Dendritic cell treated with granulocyte-macrophage colony-stimulating factor and Interleukin-4, amounts not matched to agents 40 ng/mL and 50 ng/mL, for 4 days (primary cell): Measurements from ENCODE around the gene ZNF367.
A peak's percentile ranks its signal among the peaks of the same experiment; 100 is the strongest.
"Not testable (repeated sequence)": the region's sequence is repeated elsewhere in the genome, so short reads cannot be mapped to it uniquely, and the experiment has no call there.

Experiments used
- H3K27ac Mint-ChIP-seq: one replicate; pipeline ENCODE4 v1.8.0; 2022; ENCODE audit warnings: mild to moderate bottlenecking, mixed read lengths
- H3K27me3 Mint-ChIP-seq: one replicate; pipeline ENCODE4 v1.8.0; 2022; ENCODE audit warnings: mild to moderate bottlenecking, mixed read lengths
- H3K36me3 Mint-ChIP-seq: one replicate; pipeline ENCODE4 v1.8.0; 2022; ENCODE audit warnings: low read depth, mixed read lengths
- H3K4me1 Mint-ChIP-seq: one replicate; pipeline ENCODE4 v1.8.0; 2022; ENCODE audit warnings: low read depth, mixed read lengths
- H3K4me3 Mint-ChIP-seq: one replicate; pipeline ENCODE4 v1.8.0; 2022; ENCODE audit warnings: mild to moderate bottlenecking, moderate library complexity, mixed read lengths
- H3K9me3 Mint-ChIP-seq: one replicate; pipeline ENCODE4 v1.8.0; 2022; ENCODE audit warnings: mixed read lengths
- intact Hi-C: fragments of 100-400 bp; cut with micrococcal nuclease; formaldehyde crosslinking; loops from one replicate; pipeline ENCODE4 v1.15.0; 2022

ZNF367 gene

DNA sequence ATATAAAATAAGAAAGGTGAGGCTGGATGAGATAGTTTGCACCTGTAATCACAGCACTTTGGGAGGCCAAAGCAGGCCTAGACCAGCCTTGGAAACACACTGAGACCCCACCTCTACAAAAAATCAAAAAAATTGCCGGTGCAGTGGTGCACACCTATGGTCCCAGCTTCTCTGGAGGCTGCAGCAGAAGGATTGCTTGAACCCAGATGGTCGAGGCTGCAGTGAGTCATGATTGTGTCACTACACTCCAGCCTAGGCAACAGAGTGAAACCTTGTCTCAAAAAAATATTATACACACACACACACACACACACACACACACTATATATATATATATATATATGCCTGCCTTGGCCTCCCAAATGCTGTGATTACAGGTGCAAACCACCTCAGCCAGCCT lies 36.0 kb downstream of the ZNF367 start:
- no peaks in the 10 kb centered on the region for H3K9me3 Mint-ChIP-seq
- no peaks in the 10 kb centered on the region for H3K27me3 Mint-ChIP-seq
- intact Hi-C loops = no loop called here
- H3K36me3 Mint-ChIP-seq = peaks cover 29% of the 10 kb centered on the region
- H3K4me3 Mint-ChIP-seq = peak overlapping the region; percentile 13
- H3K27ac Mint-ChIP-seq = no peak overlapping the region
- peaks cover 22% of the 10 kb centered on the region for H3K4me1 Mint-ChIP-seq

- Mint-ChIP-seq H3K4me3 (peak overlapping the region; percentile 33), H3K27me3 (no peaks in the 10 kb centered on the region), H3K36me3 (peaks cover 33% of the 10 kb centered on the region), H3K4me1 (peaks cover 27% of the 10 kb centered on the region), H3K27ac (no peak overlapping the region), H3K9me3 (no peaks in the 10 kb centered on the region)
- intact Hi-C loops = no loop called here
These were observed 36.5 kb downstream of the ZNF367 start for GRCh38 chr9:96381696-96382095.

DNA sequence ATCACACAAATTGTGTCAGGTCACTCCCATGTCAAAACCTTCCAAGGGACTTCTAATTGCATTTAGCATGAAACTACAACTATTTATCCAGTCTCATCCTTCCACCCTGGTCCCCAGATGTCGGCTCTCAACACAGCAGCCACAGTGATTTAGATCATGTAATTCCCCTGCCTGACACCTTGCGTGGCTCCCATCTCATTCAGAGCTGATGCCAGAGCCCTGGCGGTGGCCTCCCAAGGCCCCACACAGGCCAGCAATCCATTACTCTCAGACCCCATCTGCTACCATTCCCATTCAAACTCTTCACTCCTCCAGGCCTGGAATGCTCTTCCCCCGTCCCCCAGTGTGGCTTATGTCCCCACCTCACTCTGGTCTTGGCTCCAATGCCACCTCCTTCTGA lies 37.0 kb downstream of the ZNF367 start:
- Mint-ChIP-seq H3K4me1 (peaks cover 27% of the 10 kb centered on the region), H3K4me3 (no peak overlapping the region), H3K36me3 (peaks cover 35% of the 10 kb centered on the region), H3K27me3 (no peaks in the 10 kb centered on the region), H3K27ac (no peak overlapping the region), H3K9me3 (no peaks in the 10 kb centered on the region)
- intact Hi-C loops = no loop called here

- no peak overlapping the region for H3K27ac Mint-ChIP-seq
- no peaks in the 10 kb centered on the region for H3K9me3 Mint-ChIP-seq
- no peak overlapping the region for H3K4me3 Mint-ChIP-seq
- H3K27me3 Mint-ChIP-seq = no peaks in the 10 kb centered on the region
- peaks cover 27% of the 10 kb centered on the region for H3K4me1 Mint-ChIP-seq
- intact Hi-C loops = no loop called here
- H3K36me3 Mint-ChIP-seq = peaks cover 35% of the 10 kb centered on the region
These were observed 38.7 kb downstream of the ZNF367 start for GRCh38 chr9:96379461-96379860.

- Mint-ChIP-seq H3K9me3 (no peaks in the 10 kb centered on the region), H3K27ac (no peak overlapping the region)
These were observed 40.0 kb downstream of the ZNF367 start for GRCh38 chr9:96378187-96378586.

DNA sequence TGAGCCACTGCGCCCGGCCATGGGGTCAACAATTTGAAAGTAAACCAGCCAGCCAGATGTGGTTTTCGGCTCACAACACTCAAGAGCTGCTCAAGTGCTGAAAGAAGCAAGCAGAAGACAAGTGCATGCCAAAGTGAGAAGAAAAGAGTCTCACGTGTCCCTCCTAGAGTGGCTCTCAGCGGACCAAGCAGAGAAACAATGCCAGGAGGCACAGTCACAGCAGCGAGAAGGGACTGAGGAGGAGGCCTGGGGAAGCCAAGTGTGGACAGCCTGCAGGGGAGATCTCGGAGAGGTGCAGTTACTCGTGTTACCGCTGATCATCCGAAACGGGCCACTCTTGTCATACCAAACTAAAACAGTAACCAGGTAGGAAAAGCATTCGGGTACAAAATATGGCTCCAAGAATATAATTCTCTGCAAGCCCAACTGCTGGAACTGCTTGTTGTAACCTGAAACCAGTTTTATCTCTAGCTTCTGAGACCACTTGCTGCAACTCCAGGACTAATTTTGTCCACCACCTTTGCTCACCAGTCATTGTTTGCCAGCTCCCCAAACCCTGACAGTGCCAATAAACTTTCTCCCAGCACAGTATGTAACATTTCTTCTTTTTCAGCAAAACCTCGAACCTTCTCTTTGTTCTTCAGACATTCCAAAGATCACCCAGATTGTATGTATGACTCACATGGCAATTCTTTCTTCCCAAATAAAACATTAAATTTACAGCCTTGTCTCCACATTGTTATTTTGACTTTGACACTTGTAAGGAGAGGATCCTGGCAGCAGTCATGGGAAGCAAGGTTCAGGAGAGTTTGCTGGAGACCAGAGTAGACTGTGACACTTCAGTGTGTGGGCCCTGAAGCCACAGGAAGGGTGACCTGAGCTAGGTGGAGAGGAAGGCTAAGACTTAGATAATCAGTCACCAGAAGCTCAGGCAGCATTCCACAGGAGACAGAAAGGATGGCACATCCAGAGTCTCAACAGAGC lies 41.0 kb downstream of the ZNF367 start:
- H3K27me3 Mint-ChIP-seq = no peaks in the 10 kb centered on the region
- peaks cover 27% of the 10 kb centered on the region for H3K4me1 Mint-ChIP-seq
- intact Hi-C loops = no loop called here
- H3K36me3 Mint-ChIP-seq = peaks cover 36% of the 10 kb centered on the region
- H3K27ac Mint-ChIP-seq = peak overlapping the region; percentile 20
- no peak overlapping the region for H3K4me3 Mint-ChIP-seq
- H3K9me3 Mint-ChIP-seq = no peaks in the 10 kb centered on the region

More at GRCh38 chr9:96378187-96378586, 40.0 kb downstream of the ZNF367 start:
- Mint-ChIP-seq H3K36me3 (peaks cover 35% of the 10 kb centered on the region), H3K4me3 (no peak overlapping the region), H3K27me3 (no peaks in the 10 kb centered on the region), H3K4me1 (peaks cover 27% of the 10 kb centered on the region)
- intact Hi-C loops = no loop called here

DNA sequence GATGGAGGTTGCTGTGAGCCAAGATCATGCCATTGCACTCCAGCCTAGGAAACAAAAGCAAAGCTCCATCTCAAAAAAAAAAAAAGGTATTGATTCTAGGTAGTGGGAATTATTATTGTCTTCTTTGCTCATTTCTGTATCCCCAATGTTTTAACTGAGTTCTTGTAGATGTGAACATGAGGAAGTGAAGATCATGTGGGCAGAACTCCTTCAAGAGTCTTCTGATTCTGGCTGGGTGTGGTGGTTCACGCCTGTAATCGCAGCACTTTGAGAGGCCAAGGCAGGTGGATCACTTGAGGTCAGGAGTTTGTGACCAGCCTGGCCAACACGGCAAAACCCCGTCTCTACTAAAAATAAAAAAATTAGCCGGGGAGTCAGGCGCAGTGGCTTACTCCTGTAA lies 42.7 kb downstream of the ZNF367 start:
- Mint-ChIP-seq H3K36me3 (peaks cover 25% of the 10 kb centered on the region), H3K4me1 (peaks cover 11% of the 10 kb centered on the region), H3K27ac (peak overlapping the region; percentile 65)
- H3K27me3 Mint-ChIP-seq, H3K4me3 Mint-ChIP-seq, H3K9me3 Mint-ChIP-seq, intact Hi-C loops: not testable (repeated sequence)

- Mint-ChIP-seq H3K27ac (no peak overlapping the region), H3K4me1 (no peaks in the 10 kb centered on the region), H3K36me3 (peaks cover 50% of the 10 kb centered on the region), H3K4me3 (no peak overlapping the region), H3K9me3 (no peaks in the 10 kb centered on the region), H3K27me3 (no peaks in the 10 kb centered on the region)
- intact Hi-C loops = no loop called here
These were observed 50.2 kb downstream of the ZNF367 start for GRCh38 chr9:96367943-96368342.

DNA sequence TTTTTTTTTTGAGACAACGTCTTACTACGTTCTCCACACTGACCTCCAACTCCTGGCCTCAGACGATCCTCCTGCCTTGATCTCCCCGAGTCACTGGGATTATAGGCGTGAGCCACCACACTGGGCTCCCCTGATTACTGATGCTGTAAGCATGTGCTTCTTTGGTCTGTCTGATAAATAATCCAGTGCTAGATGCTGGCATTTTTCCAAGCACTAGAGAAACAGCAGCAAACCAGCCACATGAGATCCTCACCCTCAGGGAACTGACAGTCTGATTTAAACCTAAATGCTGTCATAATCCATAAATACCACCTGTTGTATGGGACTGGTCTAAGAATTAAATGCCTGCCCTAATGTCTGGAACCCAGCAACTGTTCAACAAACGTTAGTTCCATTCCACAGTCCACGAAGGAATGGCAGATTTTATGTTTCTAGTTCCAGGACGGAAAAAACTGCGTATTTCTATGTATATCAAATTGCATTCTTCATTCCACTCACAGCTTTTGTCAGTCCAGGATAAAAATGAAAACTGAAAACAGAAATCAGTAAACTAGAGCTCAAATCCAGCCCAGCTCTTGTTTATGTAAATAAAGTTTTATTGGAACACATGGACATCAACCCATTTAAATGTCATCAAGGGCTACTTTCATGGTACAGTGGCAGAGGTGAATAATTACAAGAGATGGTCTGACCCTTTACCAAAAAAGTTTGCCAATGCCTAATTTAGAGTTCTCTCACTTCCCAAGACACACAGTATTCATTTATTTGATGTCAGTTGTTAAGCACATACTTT lies 54.8 kb downstream of the ZNF367 start:
- Mint-ChIP-seq H3K9me3 (no peaks in the 10 kb centered on the region), H3K27ac (no peak overlapping the region), H3K4me1 (no peaks in the 10 kb centered on the region), H3K27me3 (no peaks in the 10 kb centered on the region), H3K36me3 (peaks cover 89% of the 10 kb centered on the region), H3K4me3 (no peak overlapping the region)
- intact Hi-C loops = no loop called here

DNA sequence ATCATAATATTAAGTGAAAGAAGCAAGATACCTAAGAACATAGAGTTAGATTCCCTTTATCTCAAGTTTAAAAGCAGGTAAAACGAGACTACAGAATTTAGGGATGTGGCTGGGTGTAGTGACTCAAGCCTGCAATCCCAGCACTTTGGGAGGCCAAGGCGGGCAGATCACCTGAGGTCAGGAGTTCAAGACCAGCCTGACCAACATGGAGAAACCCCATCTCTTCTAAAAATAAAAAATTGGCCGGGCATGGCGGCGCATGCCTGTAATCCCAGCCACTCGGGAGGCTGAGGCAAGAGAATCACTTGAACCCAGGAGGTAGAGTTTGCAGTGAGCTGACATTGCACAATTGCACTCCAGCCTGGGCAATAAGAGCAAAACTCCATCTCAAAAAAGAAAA lies 56.1 kb downstream of the ZNF367 start:
- H3K4me3 Mint-ChIP-seq, intact Hi-C loops, H3K27ac Mint-ChIP-seq: not testable (repeated sequence)

GRCh38 chr9:96361668-96362067 lies 56.5 kb downstream of the ZNF367 start:
- no peaks in the 10 kb centered on the region for H3K27me3 Mint-ChIP-seq
- H3K4me3 Mint-ChIP-seq = no peak overlapping the region
- no peaks in the 10 kb centered on the region for H3K4me1 Mint-ChIP-seq
- no peak overlapping the region for H3K27ac Mint-ChIP-seq
- H3K9me3 Mint-ChIP-seq = no peaks in the 10 kb centered on the region
- intact Hi-C loops = no loop called here
- H3K36me3 Mint-ChIP-seq = peaks cover 93% of the 10 kb centered on the region

More for the DNA sequence above, 56.1 kb downstream of the ZNF367 start:
- H3K4me1 Mint-ChIP-seq, H3K27me3 Mint-ChIP-seq, H3K9me3 Mint-ChIP-seq: not testable (repeated sequence)
- peaks cover 93% of the 10 kb centered on the region for H3K36me3 Mint-ChIP-seq

- Mint-ChIP-seq H3K27ac (no peak overlapping the region), H3K27me3 (no peaks in the 10 kb centered on the region), H3K36me3 (peaks cover 93% of the 10 kb centered on the region), H3K4me3 (no peak overlapping the region), H3K4me1 (peaks cover 2% of the 10 kb centered on the region), H3K9me3 (no peaks in the 10 kb centered on the region)
- intact Hi-C loops = no loop called here
These were observed 57.2 kb downstream of the ZNF367 start for GRCh38 chr9:96360976-96361375.

- H3K9me3 Mint-ChIP-seq, H3K27me3 Mint-ChIP-seq, intact Hi-C loops, H3K27ac Mint-ChIP-seq, H3K4me1 Mint-ChIP-seq, H3K4me3 Mint-ChIP-seq: not testable (repeated sequence)
- H3K36me3 Mint-ChIP-seq = peaks cover 96% of the 10 kb centered on the region
These were observed 57.6 kb downstream of the ZNF367 start for GRCh38 chr9:96360523-96360922.

- H3K4me1 Mint-ChIP-seq = peaks cover 21% of the 10 kb centered on the region
- intact Hi-C loops = no loop called here
- no peak overlapping the region for H3K4me3 Mint-ChIP-seq
- H3K36me3 Mint-ChIP-seq = peaks cover 54% of the 10 kb centered on the region
- H3K27ac Mint-ChIP-seq = no peak overlapping the region
- H3K27me3 Mint-ChIP-seq = no peaks in the 10 kb centered on the region
- peaks cover 10% of the 10 kb centered on the region for H3K9me3 Mint-ChIP-seq
These were observed 67.3 kb downstream of the ZNF367 start for GRCh38 chr9:96350866-96351265.
